ENCODE results near the gene ACSM3.
"Not testable (repeated sequence)": the region's sequence is repeated elsewhere in the genome, so short reads cannot be mapped to it uniquely, and the experiment has no call there.

The ACSM3 gene

GRCh38 chr16:20763461-20764232 is at the start of gene ACSM3:
Gene ACSM3, plus strand, starts transcription at chr16:20764014. Its CDS starts 6,021 bp downstream, at chr16:20770035.
- TF ChIP-seq CTCF (conservative IDR thresholded peaks at IDR 0.05; ENCODE audit: control insufficient read depth, insufficient read depth, low read depth, low read length): no peak
- peak within 1 kb of the TSS; percentile 63 for H3K4me3 ChIP-seq (ENCODE audit: control insufficient read depth, low read depth, low read length)
- peak; percentile 81 for DNase-seq (ENCODE audit: low read depth)

- not testable (repeated sequence) for H3K4me3 ChIP-seq (ENCODE audit: control insufficient read depth, low read depth, low read length); DNase-seq (ENCODE audit: low read depth)
Observed at GRCh38 chr16:20717718-20718117, 46.1 kb upstream of the ACSM3 start.

GRCh38 chr16:20720251-20720650 is 43.6 kb upstream of the ACSM3 start:
- no peak overlapping the region for H3K4me3 ChIP-seq (ENCODE audit: control insufficient read depth, low read depth, low read length)
- no peak for TF ChIP-seq CTCF (conservative IDR thresholded peaks at IDR 0.05; ENCODE audit: control insufficient read depth, insufficient read depth, low read depth, low read length)
- no peak for DNase-seq (ENCODE audit: low read depth)

GRCh38 chr16:20726661-20727060 is 37.2 kb upstream of the ACSM3 start:
- DNase-seq (ENCODE audit: low read depth): no peak
- TF ChIP-seq CTCF (conservative IDR thresholded peaks at IDR 0.05; ENCODE audit: control insufficient read depth, insufficient read depth, low read depth, low read length): no peak
- H3K4me3 ChIP-seq (ENCODE audit: control insufficient read depth, low read depth, low read length): no peak overlapping the region

- no peak overlapping the region for H3K4me3 ChIP-seq (ENCODE audit: control insufficient read depth, low read depth, low read length)
- no peak for TF ChIP-seq CTCF (conservative IDR thresholded peaks at IDR 0.05; ENCODE audit: control insufficient read depth, insufficient read depth, low read depth, low read length)
- DNase-seq (ENCODE audit: low read depth): no peak
Observed at GRCh38 chr16:20727181-20727580, 36.6 kb upstream of the ACSM3 start.

- TF ChIP-seq CTCF (conservative IDR thresholded peaks at IDR 0.05; ENCODE audit: control insufficient read depth, insufficient read depth, low read depth, low read length): no peak
- DNase-seq (ENCODE audit: low read depth): no peak
- H3K4me3 ChIP-seq (ENCODE audit: control insufficient read depth, low read depth, low read length): no peak overlapping the region
Observed at GRCh38 chr16:20729141-20729540, 34.7 kb upstream of the ACSM3 start.

GRCh38 chr16:20734056-20734455 is 29.8 kb upstream of the ACSM3 start:
- TF ChIP-seq CTCF (conservative IDR thresholded peaks at IDR 0.05; ENCODE audit: control insufficient read depth, insufficient read depth, low read depth, low read length): no peak
- H3K4me3 ChIP-seq (ENCODE audit: control insufficient read depth, low read depth, low read length): no peak overlapping the region
- DNase-seq (ENCODE audit: low read depth): no peak
